Globus pallidus (tissue), 1 donor: ENCODE results near the gene DNAJC27.

ENCODE experiments used
- DNase-seq: peaks from one replicate; pipeline ENCODE4 v3.0.0-alpha.2; 2015; ENCODE audit warnings: low spot score

Gene DNAJC27

DNA sequence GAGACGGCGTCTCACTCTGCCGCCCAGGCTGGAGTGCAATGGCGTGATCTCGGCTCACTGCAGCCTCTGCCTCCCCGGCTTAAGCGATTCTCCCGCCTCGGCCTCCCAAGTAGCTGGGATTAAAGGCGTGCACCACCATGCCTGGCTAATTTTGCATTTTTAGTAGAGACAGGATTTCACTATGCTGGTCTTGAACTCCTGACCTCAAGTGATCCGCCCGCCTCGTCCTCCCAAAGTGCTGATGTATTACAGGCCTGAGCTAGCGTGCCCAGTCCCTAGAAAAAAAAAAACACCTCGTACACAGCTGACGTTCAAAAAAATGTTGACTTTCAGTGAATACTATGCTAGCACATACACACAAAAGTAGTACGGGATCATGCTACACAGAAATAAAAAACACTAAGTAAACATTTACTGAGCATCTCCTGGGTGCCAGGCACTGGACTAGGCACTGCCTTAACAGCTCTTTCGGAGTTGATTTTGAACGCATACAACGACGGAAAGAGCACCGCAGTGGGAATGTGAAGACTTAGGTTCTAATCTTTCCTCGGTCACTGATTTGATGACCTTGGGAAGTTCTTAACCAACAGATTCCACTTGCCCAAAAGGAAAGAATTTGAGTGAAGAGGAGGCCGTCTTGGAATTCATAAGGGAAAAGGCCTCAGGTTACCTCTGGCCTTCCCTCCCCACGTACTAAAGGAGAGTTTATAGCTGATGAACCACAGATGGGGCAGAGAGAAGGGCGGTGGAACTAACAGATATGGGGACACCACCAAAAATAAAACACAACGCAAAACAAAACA lies 1.1 kb downstream of the DNAJC27 start:
- DNase-seq: peak; percentile 11

DNA sequence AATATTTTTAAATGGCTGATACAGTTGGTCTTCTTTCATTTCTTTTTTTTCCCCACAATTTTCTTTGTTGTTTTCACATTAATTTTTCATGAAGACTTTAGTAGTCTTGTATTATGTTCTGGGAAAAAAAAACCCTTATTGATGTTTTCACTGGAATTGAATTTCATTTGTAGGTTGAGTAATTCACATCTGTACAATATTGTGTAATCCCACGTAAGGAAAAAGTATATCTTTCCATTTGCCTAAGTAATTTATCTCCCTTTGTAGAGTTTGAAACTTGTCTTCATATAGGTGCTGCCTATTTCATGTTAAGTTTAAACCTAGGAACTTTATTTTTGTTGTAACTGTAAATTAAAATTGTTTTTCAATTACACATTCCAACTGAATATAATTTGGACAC lies 2.0 kb downstream of the DNAJC27 start:
- DNase-seq: no peak

DNA sequence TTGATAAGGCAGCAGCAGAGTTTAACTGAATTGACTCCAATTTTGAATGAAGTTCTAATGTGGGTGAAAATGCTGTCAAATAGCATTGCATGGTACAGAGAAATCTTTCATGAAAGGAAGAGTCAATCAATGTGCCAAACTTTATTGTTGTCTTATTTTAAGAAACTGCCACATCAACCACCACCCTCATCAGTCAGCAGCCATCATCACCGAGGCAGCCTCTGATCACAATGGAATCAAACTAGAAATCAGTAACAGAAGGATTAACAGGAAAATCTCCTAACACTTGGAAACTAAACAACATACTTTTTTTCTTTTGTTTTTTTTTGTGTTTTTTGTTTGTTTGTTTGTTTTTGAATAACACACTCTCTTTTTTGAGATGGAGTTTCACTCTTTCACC lies 9.9 kb downstream of the DNAJC27 start:
- DNase-seq: no peak

DNA sequence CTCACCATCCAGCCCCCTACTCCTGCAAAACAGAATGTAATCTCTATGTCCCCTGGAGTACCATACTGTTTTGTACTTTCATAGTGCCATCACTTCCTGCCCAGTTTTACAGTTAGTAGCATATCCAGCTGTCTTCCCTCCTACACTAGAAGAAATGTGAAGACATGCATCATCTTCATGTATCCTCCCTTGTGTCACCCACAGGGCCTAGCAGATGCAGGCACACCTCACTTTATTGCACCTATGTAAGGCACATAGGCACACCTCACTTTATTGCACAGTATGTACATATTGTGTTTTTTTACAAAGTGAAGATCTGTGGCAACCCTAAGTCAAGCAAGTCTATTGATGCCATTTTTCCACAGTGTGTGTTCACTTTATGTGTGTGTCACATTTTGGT lies 12.0 kb downstream of the DNAJC27 start:
- no peak for DNase-seq

DNA sequence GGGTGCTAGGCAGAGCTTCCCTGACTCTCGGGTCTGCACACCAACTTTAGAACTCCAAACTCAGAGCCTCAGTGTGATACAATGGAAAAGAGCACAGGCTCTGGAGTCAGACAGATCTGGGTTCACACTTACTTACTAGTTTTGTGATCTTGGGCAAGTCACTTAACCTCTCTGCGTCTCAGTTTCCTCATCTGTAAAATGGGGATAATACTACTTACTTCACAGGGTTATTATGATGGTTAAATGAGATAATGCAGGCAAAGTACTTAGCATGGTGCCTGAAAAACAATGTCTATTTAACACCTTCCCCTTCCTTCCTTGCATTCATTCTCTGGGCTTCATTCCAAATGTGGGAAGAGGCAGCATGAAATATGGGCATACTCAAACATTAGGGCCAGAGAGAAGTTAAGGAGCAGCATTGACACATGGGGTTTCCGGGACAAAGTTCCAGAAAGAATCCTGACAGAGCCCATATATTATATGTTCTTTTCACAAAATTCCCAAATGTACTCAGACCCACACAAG lies 13.3 kb downstream of the DNAJC27 start:
- DNase-seq: no peak

DNA sequence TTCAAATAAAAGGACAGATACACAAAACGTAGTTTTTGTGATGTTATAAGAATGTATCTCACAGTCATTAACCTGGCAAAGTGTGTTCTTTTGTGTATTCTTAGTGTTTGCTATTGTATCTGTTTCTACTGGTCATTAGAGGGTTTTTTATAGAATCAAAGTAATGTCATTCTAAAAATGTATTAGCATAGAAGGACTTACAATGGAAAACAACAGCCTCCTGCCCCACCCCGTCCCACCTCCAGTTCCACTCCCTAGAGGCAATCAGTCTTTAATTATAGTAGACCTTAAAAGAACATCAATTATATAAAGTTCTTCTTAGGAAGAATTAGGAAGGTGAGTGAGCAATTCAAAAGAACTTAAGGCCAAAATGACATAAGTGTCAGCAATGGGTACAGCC lies 13.8 kb downstream of the DNAJC27 start:
- DNase-seq: no peak

DNA sequence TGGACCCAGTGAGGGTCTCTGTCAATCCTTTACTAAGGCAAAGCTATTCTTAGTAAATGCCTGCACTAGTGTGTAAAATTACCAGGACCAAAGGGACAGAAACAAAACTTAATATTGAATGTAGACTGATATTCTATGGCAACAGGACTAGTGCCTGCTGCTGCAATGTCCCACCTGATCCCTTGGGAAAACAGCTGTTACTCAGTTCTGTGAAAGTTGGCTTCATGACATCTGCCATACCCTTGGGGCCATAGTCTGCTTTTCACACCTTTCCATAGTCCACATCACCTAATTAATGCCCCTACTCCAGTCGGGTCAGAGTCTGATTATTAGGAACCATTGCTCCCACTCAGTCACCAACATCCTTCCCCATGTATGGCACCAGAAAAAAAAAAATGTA lies 14.5 kb downstream of the DNAJC27 start:
- DNase-seq: no peak

DNA sequence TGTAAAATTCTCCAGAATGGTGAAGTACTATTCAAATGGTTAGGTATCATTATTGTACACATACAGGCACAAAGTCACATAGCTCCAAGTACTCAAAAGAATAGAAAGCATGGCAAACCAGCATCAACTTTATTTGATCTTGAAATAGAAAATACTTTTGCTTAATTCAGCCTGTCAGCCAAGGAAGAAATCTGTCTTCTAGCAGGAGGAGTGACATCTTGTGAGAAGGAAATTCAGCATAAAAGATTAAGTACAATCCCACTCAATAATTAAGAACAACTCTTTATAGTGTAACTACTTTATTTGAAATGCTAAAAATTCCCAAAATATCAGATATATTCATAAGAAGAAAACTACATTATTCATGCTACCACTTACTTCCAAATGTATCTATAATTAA lies 15.8 kb downstream of the DNAJC27 start:
- DNase-seq: no peak

DNA sequence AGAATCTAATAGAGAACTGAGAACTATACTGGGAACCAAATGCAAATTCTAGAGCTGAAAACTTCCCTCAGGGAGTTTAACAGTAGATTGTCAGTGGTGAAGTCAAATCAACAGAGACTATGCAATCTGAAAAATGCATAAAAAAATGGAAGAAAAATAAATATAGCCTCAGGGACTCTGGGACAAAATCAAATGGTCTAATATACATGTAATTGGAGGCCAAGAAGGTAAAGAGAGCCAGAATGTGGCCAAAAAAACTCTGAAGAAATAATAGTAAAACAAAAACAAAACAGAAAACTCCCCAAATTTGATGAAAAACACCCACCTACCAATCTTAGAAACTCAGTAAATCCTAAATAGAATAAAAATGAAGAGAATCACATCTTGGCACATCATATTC lies 16.5 kb downstream of the DNAJC27 start:
- DNase-seq: no peak

DNA sequence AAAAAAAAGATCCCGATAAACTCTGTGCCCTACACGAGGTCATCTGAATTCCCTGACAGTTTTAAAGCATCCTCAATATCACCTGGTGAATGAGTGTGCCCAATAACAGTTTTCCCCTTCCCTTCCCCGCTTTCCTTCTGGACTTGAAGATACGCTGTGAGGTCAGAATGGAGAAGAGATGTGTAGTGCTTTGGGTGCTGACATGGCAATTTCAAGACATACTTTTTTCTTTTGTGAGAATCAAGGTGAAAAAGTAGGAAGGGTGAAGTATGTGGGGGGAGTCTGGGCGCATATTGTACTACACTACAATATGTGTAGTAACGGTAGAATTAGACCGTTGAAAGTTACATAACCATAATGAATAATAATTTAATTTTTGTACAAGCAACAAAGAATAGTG lies 21.7 kb downstream of the DNAJC27 start:
- DNase-seq: no peak

DNA sequence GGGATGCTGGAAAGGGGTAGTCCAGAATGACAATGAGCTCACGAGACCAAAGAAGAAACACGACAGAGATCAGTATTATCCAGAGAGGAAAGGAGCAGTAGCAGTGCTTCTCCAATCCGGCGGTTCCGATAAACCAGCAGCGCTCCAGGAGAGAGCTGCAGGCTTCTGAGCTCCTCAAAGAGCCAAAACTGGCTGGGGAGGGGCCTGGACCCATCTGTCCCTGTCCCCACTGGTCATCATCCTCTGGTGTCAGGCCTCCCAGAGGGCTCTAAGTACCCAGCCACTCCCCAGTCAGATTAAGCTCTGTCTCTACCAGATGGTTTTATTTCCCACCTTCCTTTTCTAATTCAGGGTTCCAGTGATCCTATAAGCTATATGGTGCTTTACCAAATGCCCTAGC lies 23.2 kb downstream of the DNAJC27 start:
- DNase-seq: no peak

DNA sequence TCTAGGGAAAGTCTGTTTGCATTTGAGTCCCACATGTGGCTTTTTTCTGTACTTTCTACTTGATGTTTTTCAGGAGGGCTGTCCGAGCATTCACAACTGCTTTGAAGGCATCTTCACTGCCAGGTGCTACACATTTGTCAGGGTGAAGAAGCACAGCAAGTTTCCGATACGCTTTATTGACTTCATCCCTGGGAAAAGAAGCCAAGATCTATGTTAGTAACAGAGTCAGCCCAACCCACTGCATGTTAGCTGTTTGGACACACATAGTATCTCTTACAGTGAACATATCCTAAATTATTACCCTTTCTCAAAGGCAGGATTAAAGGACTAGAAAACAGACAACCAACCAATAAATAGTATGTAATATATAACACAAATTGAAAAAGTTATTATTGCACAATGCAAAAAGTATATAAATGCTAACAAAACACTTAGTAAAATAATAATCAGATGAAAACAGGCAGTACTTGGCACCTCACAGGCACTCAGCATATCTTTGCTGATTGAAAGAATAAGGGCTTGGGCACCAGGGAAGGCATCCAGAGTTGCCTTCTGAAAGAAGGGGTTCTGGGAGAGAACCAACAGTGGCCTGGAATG lies 24.1 kb downstream of the DNAJC27 start:
- DNase-seq: no peak

DNA sequence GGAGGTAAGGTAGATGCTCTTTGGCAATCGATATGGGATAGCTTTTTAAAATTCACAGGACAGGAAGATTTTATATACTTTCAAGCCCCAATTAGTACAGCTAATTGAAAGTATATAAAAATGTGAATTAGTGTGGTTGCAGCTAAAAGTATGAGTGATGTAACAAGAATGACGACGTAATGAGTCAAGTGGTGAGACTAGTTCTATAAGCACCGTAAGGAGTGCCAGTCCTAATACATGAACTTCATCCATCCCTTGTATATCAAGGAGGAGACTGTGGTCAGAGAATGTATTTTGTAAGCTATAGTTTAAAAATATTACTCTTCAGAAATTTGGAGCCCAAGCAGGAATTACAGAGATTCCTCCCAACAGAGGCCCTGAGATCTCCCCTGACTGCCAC lies 25.8 kb downstream of the DNAJC27 start:
- DNase-seq: no peak

DNA sequence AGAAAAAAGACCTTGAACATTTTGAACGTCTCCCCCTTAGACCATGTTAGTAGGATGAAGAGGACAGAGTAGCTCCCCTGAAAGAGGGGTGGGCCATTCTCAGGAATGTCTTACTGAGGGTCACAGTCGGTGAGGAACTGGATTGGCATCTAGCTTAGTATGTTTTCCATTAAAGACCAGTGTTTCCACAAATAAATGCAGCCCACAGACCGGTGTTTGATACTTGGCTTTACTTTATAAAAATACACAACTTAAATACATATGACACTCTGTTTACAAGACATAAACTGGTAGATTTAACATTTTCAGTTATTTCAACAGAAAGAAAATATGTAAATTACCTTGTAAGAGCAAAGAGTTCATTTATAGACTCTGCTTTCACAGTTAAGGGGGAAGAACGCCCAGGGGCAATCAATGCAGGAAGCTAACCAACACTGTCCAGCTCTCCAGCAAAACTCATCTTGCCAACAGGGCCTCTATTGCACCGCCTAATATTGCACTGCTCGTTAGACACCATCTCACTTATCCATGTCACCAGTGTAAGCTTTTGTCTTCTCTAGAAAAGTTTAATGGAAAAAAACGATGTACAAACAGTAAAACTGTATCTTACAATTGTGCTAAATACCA lies 28.2 kb downstream of the DNAJC27 start:
- no peak for DNase-seq

DNA sequence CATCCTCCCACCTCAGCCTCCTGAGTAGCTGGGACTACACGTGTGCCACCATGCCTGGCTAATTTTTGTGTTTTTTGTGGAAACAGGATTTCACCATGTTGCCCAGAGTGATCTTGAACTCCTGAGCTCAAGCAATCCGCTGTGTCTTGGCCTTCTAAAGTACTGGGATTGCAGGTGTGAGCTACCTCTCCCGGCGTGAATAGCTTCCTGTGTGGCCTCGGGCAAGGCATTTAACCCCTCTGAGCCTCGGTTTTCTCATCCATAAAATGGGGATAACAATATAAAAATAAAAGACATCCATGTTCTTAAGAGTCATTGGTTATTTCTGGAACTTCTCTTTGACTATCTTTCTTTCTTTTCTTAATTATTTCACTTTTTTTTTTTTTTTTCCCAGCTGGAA lies 32.4 kb downstream of the DNAJC27 start:
- no peak for DNase-seq

DNA sequence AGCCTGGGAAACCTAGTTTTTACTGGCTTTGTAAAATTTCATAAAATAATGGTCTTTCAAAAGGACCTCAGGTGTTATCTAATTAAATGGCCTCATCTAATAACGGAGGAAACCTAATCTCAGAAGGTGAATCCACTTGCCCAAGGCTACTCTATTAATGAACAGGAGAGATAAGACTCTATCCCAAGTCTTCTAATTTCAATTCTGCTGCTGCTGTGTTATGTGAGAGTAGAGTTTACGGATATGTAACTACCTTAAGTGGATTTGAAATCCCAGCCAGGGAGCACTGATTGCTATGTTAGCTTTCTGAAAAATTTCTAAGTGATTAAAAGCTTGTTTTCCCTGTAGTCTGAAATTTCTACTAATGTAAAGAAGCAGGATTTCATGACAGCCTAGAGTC lies 34.5 kb downstream of the DNAJC27 start:
- no peak for DNase-seq

DNA sequence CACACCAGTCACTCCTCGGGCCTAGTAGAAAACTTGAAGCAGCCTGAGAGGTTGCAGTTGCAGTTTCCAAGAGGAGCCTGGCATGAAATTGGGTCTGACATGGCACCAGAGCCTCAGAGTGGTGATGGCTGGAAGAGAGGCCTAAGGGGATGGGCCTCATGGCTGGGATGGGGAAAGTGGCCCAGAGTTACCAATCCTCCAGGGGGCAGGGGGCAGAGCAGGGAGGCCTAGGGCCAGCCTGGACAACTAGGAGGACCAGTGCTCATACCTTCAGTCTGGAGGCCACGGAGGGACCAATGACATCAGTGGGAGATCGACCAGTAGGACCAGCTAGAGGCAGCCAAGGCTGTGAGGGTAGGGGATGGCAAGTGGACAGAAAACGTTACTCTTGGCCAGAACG lies 36.6 kb downstream of the DNAJC27 start:
- DNase-seq: no peak

DNA sequence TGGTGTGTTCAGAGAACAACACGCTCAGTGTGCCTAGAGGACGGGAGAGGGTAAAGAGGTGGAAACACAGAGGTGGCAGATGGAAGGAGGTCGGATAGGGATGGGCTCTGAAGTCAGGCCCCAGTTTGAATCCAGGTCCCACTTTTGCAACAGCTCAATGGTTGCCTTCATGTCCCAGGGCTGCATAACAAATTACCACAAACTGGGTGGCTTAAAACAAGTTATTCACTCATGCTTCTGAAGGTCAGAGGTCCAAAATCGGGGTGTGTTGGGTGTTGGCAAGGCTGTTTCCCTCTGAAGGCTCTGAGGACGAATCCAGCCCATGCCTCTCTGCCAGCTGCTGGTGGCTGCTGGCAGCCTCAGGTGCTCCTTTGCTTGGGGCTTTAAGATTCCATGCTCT lies 39.0 kb downstream of the DNAJC27 start:
- DNase-seq: no peak

DNA sequence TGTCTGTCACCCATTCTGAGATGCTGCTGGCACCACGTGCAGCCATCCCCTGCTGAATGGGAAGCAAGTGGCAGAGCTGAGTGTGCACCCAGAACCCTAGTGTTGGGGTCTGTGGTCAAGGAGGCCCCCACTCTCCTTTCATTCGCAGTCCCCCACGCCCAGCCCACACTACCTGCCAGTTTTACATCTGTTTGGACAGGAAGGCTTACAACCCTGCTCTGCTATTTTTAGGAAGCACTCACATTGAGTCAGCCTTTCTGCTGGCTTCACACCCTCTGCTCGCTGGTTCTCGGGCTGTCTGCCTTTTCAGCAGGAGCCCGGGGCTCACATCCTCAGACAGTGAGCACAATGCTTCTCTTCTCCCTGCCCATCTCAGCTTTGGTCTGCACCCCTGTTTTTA lies 41.0 kb downstream of the DNAJC27 start:
- no peak for DNase-seq

DNA sequence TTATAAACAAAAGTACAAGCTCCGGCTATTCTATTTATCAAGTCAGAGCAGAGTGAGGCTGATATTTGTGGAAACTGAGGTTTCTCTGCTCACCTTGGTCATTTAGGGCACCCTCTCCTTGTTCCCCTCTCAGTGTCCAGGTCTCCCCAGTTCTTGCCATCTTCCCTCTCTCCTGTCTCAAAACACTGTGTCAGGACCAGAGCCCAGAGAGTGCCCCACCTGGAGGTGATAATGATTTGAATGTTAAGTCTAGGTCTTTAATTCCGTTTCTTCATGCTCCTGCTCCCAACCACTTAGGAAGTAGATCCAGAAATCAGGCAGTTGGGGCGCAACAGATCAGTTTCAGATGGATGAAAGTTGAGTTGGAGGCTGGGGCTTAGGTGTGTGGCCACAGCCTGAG lies 42.5 kb downstream of the DNAJC27 start:
- no peak for DNase-seq

DNA sequence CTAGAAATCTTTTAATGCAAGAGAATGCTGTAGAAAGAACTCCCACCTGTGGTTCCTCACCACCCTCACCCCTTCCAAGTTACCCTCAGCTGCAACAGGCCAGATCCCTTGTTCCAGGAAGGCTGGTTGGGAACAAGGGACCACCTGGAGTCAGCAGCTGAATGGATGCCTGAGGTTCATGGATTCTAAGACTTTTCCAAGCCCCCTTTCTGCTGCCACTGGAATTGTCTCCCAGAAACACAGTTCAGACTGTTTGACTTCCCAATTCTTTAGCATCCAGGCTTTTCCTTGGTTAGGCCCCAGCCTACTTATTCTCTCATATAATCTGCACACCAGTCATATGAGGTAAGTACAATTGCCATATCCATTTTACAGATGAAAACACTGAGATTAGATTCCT lies 43.7 kb downstream of the DNAJC27 start:
- no peak for DNase-seq

DNA sequence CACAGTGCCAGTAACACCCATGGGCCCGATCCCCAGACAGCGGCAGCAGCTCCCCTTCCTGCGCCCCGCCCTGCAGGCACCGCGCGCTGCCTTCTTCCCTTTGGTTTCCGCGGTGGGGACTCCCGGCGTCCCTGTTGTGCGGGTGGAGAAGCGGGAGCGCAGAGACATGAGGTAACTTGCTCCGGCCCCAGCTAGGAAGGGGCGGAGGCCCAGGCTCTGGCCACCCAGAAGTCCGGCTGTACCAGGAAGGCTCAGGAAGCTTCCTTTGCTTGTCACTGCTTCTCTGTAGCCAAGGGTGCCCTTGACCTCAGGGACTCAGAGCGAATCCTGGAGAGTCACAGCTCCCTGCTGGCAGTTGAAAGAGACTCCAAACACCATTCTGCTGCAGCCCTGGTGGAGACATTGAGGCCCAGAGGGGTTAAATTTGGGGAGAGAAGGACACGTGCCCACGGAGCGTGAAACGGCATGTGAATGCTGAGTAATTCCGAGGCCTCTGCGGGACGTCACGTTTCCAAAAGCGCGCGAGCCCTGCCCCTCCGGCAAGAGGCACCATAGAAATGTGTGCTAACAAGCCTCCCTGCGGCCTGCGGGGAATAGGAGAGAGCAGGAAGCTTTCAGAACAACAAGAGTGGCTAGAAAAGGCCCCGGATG lies 45.0 kb downstream of the DNAJC27 start:
- no peak for DNase-seq

DNA sequence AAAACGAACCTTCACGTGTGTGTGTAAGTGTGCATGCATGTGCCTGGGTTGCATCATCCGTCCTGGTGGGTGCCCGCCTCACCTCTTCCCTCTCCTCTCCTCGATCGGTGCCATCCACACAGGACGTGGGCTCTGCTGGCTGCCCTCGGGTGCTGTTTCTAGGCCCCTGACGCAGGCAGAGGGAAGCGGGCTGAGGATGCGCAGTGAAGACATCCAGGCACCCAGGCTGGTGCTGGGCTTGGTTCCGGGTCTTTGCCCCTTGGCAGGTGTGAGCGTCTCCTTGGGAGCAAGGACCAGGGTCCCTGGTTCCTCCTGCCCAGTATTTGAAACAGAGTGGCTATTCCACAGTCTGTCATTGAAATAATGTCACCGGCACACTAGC lies 45.5 kb downstream of the DNAJC27 start:
- no peak for DNase-seq
